ENCODE data around the gene SPRYD3. TPM values are rescaled to one million over a fixed set of nuclear protein-coding genes. Genes with fewer than 3 reads are reported as not detected.

Gene SPRYD3
- total RNA-seq, 1 donor from 2014 or later = 21.8 TPM

DNA sequence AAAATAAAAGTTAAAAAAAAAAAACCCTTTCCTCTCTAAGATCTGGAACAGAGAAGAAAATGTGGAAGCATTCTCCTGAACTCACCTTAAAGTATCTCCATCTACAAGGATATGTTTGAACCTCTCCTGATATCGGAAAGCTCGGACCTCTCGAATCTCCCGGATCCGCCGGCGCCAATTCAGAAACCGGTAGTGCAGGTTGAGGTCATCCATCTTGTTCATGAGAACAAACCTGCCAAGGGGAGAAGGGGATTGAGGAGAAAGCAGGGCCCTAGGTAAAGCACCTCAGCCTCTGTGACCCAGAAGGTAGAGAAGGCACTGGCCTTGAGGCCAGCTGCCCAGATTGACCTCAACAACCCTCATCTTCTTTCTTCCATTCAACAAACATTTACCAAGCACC, 2.2 kb downstream of the SPRYD3 start:
- H3K27me3 ChIP-seq (ENCODE audit: insufficient read depth, low read length) = no peaks in the 10 kb centered on the region
- no peak overlapping the region for H3K27ac Mint-ChIP-seq (ENCODE audit: unreplicated experiment)
- FAIRE-seq (no peak), DNase-seq (ENCODE audit: low read depth) (no peak)
- H3K27me3 Mint-ChIP-seq (ENCODE audit: low read depth, unreplicated experiment) = no peaks in the 10 kb centered on the region
- peaks cover 27% of the 10 kb centered on the region for H3K4me1 ChIP-seq (ENCODE audit: insufficient read depth, low read length)
- H3K4me2 ChIP-seq (ENCODE audit: low read length) = no peak overlapping the region
- peaks cover 21% of the 10 kb centered on the region for H3K79me2 ChIP-seq (ENCODE audit: insufficient read depth, low read length)
- no peaks in the 10 kb centered on the region for H4K20me1 ChIP-seq (ENCODE audit: insufficient read depth, low read length)
- no peak overlapping the region for H2AFZ ChIP-seq (ENCODE audit: low read depth, low read length)
- peak overlapping the region; percentile 68 for H3K4me3 Mint-ChIP-seq (ENCODE audit: unreplicated experiment)
- no peak overlapping the region for H3K27ac ChIP-seq (ENCODE audit: low read depth, low read length)
- no peaks in the 10 kb centered on the region for H3K9me3 Mint-ChIP-seq (ENCODE audit: unreplicated experiment)
- H3K9me3 ChIP-seq (ENCODE audit: insufficient read depth, low read depth, low read length) = no peaks in the 10 kb centered on the region
- H3K4me3 ChIP-seq (ENCODE audit: insufficient read depth, low read depth, low read length) = no peak overlapping the region
- peaks cover 26% of the 10 kb centered on the region for H3K36me3 ChIP-seq (ENCODE audit: insufficient read depth, low read length)
- no peak overlapping the region for H3K9ac ChIP-seq (ENCODE audit: low read length)
- TF ChIP-seq EZH2 (IDR thresholded peaks at IDR 0.05; ENCODE audit: insufficient read depth, low read length) = no peak
- TF ChIP-seq, protein P1, sequence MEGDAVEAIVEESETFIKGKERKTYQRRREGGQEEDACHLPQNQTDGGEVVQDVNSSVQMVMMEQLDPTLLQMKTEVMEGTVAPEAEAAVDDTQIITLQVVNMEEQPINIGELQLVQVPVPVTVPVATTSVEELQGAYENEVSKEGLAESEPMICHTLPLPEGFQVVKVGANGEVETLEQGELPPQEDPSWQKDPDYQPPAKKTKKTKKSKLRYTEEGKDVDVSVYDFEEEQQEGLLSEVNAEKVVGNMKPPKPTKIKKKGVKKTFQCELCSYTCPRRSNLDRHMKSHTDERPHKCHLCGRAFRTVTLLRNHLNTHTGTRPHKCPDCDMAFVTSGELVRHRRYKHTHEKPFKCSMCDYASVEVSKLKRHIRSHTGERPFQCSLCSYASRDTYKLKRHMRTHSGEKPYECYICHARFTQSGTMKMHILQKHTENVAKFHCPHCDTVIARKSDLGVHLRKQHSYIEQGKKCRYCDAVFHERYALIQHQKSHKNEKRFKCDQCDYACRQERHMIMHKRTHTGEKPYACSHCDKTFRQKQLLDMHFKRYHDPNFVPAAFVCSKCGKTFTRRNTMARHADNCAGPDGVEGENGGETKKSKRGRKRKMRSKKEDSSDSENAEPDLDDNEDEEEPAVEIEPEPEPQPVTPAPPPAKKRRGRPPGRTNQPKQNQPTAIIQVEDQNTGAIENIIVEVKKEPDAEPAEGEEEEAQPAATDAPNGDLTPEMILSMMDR (IDR thresholded peaks at IDR 0.05; ENCODE audit: insufficient read depth, low read depth, low read length) = no peak
- peaks cover 33% of the 10 kb centered on the region for H3K36me3 Mint-ChIP-seq (ENCODE audit: low read depth, unreplicated experiment)
- H3K4me1 Mint-ChIP-seq (ENCODE audit: low read depth, unreplicated experiment) = peaks cover 18% of the 10 kb centered on the region

DNA sequence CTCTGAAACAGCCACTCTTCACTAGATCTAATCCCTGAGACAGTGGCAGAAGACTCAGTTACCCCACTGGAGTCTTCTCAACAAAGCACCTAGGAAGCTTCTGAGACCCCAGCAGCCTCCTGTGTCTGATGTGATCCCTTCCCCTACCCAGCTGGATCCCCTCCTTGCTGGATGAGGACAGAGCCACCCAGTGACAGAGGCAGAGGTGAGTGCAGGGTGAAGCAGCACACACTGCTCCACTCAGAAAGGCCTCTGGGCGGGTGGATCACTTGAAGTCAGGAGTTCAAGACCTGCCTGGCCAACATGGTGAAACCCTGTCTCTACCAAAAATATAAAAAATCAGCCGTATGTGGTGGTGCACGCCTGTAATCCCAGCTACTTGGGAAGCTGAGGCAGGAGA, 2.7 kb downstream of the SPRYD3 start:
- Histone ChIP-seq H3K9ac (ENCODE audit: low read length) (no peak overlapping the region), H3K27ac (ENCODE audit: low read depth, low read length) (no peak overlapping the region), H4K20me1 (ENCODE audit: insufficient read depth, low read length) (no peaks in the 10 kb centered on the region), H3K9me3 (ENCODE audit: insufficient read depth, low read depth, low read length) (no peaks in the 10 kb centered on the region), H3K79me2 (ENCODE audit: insufficient read depth, low read length) (peaks cover 21% of the 10 kb centered on the region), H3K4me2 (ENCODE audit: low read length) (no peak overlapping the region), H3K4me3 (ENCODE audit: insufficient read depth, low read depth, low read length) (no peak overlapping the region), H3K27me3 (ENCODE audit: insufficient read depth, low read length) (no peaks in the 10 kb centered on the region), H3K4me1 (ENCODE audit: insufficient read depth, low read length) (peaks cover 33% of the 10 kb centered on the region), H2AFZ (ENCODE audit: low read depth, low read length) (no peak overlapping the region), H3K36me3 (ENCODE audit: insufficient read depth, low read length) (peaks cover 26% of the 10 kb centered on the region)
- Mint-ChIP-seq H3K36me3 (ENCODE audit: low read depth, unreplicated experiment) (peaks cover 36% of the 10 kb centered on the region), H3K27ac (ENCODE audit: unreplicated experiment) (no peak overlapping the region), H3K4me1 (ENCODE audit: low read depth, unreplicated experiment) (peaks cover 20% of the 10 kb centered on the region), H3K9me3 (ENCODE audit: unreplicated experiment) (no peaks in the 10 kb centered on the region), H3K4me3 (ENCODE audit: unreplicated experiment) (no peak overlapping the region), H3K27me3 (ENCODE audit: low read depth, unreplicated experiment) (no peaks in the 10 kb centered on the region)
- DNase-seq (ENCODE audit: low read depth) = no peak
- no peak for TF ChIP-seq EZH2 (IDR thresholded peaks at IDR 0.05; ENCODE audit: insufficient read depth, low read length)
- TF ChIP-seq, protein P1 (IDR thresholded peaks at IDR 0.05; ENCODE audit: insufficient read depth, low read depth, low read length) = no peak
- FAIRE-seq = no peak

GRCh38 chr12:53074999-53075370, 4.2 kb downstream of the SPRYD3 start:
- Mint-ChIP-seq H3K27ac (ENCODE audit: unreplicated experiment) (no peak overlapping the region), H3K9me3 (ENCODE audit: unreplicated experiment) (no peaks in the 10 kb centered on the region), H3K4me3 (ENCODE audit: unreplicated experiment) (no peak overlapping the region), H3K36me3 (ENCODE audit: low read depth, unreplicated experiment) (peaks cover 47% of the 10 kb centered on the region), H3K4me1 (ENCODE audit: low read depth, unreplicated experiment) (peaks cover 27% of the 10 kb centered on the region), H3K27me3 (ENCODE audit: low read depth, unreplicated experiment) (no peaks in the 10 kb centered on the region)
- FAIRE-seq (no peak), DNase-seq (ENCODE audit: low read depth) (no peak)
- H3K9me3 ChIP-seq (ENCODE audit: insufficient read depth, low read depth, low read length) = no peaks in the 10 kb centered on the region
- peaks cover 34% of the 10 kb centered on the region for H3K4me1 ChIP-seq (ENCODE audit: insufficient read depth, low read length)
- no peak overlapping the region for H2AFZ ChIP-seq (ENCODE audit: low read depth, low read length)
- no peak overlapping the region for H3K4me2 ChIP-seq (ENCODE audit: low read length)
- H4K20me1 ChIP-seq (ENCODE audit: insufficient read depth, low read length) = peaks cover 3% of the 10 kb centered on the region
- no peak overlapping the region for H3K27ac ChIP-seq (ENCODE audit: low read depth, low read length)
- H3K9ac ChIP-seq (ENCODE audit: low read length) = no peak overlapping the region
- no peak overlapping the region for H3K4me3 ChIP-seq (ENCODE audit: insufficient read depth, low read depth, low read length)
- no peaks in the 10 kb centered on the region for H3K27me3 ChIP-seq (ENCODE audit: insufficient read depth, low read length)
- peaks cover 26% of the 10 kb centered on the region for H3K79me2 ChIP-seq (ENCODE audit: insufficient read depth, low read length)
- peaks cover 32% of the 10 kb centered on the region for H3K36me3 ChIP-seq (ENCODE audit: insufficient read depth, low read length)
- TF ChIP-seq EZH2 (IDR thresholded peaks at IDR 0.05; ENCODE audit: insufficient read depth, low read length) = no peak
- TF ChIP-seq, protein P1 (IDR thresholded peaks at IDR 0.05; ENCODE audit: insufficient read depth, low read depth, low read length) = no peak

All from astrocyte (in vitro differentiated cells and primary cell).